Measurements from ENCODE around the gene RBFOX2. TPM values are rescaled to one million over a fixed set of nuclear protein-coding genes. Genes with fewer than 3 reads are reported as not detected.

The RBFOX2 gene
- total RNA-seq, 1 experiment from 2014 or later, result 81.1 TPM

DNA sequence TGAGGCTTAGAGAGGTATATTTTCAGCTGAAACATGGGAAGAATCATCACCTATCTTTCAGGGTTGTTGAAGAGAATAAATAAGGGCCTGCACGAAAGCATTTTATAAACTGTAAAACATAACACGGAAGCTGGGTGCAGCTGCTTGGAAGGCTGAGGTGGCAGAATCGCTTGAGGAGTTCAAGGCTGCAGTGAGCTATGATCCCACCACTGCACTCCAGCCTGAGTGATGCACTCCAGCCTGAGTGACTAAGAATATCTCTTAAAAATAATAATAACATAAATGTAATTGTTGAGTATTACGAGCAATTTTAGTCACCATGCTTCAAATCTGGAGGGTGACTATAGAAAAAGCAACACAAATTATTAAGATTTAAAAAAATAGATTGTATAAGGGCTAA, 16.3 kb downstream of the RBFOX2 start:
- CTCF ChIA-PET, result no interaction called here
- no peak for ATAC-seq

DNA sequence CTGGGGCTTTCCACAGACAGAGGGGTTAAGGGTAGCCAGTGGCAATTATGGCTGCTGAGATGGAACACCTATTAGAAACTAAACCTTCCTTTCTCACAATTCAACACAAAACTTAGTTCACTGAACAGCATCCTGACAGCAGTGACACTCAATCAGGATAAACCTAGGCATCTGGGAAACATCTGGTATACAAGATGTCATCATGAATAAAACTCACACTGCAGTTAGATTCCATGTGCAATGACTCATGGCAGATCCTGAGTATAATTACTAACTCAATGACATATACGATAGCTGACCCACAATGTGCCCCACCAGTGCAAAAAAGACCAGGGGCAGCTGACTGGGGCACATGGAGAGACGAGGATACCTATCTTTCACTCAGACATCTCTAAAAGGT, 17.7 kb downstream of the RBFOX2 start:
- no peaks in the 10 kb centered on the region for H3K27me3 ChIP-seq (ENCODE audit: control insufficient read depth, insufficient read depth, low read length)
- ATAC-seq (no peak), DNase-seq (ENCODE audit: low read depth, low spot score) (no peak)
- CTCF ChIA-PET, result no interaction called here
- intact Hi-C loops (cut with micrococcal nuclease; ENCODE audit: unreplicated experiment) (no loop called here), in situ Hi-C loops (cut with HindIII; ENCODE audit: low pct_unique_long_range_greater_than_20kb, low sequenced_read_pairs) (no loop called here)
- TF ChIP-seq POLR2AphosphoS5 (IDR thresholded peaks at IDR 0.05; ENCODE audit: low read depth, low read length), result no peak
- no peak for TF ChIP-seq SIN3A (IDR thresholded peaks at IDR 0.05; ENCODE audit: borderline replicate concordance, insufficient read depth, low read depth, low read length)
- no peak for TF ChIP-seq TCF7L2 (IDR thresholded peaks at IDR 0.05; ENCODE audit: low read depth, low read length)
- TF ChIP-seq, protein P1, sequence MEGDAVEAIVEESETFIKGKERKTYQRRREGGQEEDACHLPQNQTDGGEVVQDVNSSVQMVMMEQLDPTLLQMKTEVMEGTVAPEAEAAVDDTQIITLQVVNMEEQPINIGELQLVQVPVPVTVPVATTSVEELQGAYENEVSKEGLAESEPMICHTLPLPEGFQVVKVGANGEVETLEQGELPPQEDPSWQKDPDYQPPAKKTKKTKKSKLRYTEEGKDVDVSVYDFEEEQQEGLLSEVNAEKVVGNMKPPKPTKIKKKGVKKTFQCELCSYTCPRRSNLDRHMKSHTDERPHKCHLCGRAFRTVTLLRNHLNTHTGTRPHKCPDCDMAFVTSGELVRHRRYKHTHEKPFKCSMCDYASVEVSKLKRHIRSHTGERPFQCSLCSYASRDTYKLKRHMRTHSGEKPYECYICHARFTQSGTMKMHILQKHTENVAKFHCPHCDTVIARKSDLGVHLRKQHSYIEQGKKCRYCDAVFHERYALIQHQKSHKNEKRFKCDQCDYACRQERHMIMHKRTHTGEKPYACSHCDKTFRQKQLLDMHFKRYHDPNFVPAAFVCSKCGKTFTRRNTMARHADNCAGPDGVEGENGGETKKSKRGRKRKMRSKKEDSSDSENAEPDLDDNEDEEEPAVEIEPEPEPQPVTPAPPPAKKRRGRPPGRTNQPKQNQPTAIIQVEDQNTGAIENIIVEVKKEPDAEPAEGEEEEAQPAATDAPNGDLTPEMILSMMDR (IDR thresholded peaks at IDR 0.05), result no peak
- TF ChIP-seq, protein P2, sequence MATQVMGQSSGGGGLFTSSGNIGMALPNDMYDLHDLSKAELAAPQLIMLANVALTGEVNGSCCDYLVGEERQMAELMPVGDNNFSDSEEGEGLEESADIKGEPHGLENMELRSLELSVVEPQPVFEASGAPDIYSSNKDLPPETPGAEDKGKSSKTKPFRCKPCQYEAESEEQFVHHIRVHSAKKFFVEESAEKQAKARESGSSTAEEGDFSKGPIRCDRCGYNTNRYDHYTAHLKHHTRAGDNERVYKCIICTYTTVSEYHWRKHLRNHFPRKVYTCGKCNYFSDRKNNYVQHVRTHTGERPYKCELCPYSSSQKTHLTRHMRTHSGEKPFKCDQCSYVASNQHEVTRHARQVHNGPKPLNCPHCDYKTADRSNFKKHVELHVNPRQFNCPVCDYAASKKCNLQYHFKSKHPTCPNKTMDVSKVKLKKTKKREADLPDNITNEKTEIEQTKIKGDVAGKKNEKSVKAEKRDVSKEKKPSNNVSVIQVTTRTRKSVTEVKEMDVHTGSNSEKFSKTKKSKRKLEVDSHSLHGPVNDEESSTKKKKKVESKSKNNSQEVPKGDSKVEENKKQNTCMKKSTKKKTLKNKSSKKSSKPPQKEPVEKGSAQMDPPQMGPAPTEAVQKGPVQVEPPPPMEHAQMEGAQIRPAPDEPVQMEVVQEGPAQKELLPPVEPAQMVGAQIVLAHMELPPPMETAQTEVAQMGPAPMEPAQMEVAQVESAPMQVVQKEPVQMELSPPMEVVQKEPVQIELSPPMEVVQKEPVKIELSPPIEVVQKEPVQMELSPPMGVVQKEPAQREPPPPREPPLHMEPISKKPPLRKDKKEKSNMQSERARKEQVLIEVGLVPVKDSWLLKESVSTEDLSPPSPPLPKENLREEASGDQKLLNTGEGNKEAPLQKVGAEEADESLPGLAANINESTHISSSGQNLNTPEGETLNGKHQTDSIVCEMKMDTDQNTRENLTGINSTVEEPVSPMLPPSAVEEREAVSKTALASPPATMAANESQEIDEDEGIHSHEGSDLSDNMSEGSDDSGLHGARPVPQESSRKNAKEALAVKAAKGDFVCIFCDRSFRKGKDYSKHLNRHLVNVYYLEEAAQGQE (IDR thresholded peaks at IDR 0.05; ENCODE audit: insufficient read depth in 1 of 2, low read depth in 2 of 2, low read length in 1 of 2), result no peak
- H3K4me3 ChIP-seq (ENCODE audit: low read depth in 2 of 2, low read length in 2 of 2), result no peak overlapping the region
- peaks cover 4% of the 10 kb centered on the region; the same call in 1 of the 2 replicates for H3K4me1 ChIP-seq (ENCODE audit: control insufficient read depth, insufficient read depth, low read length)
- H3K27ac ChIP-seq (ENCODE audit: low read length), result no peak overlapping the region
- no peaks in the 10 kb centered on the region for H3K36me3 ChIP-seq (ENCODE audit: control insufficient read depth, insufficient read depth, low read length)
- BruUV-seq (replicated peaks), result no TSS peak
- no peaks in the 10 kb centered on the region for H3K9me3 ChIP-seq (ENCODE audit: control insufficient read depth, insufficient read depth, low read depth, low read length)
- POLR2A ChIA-PET, result no interaction called here

More for the DNA sequence above, 16.3 kb downstream of the RBFOX2 start:
- Histone ChIP-seq H3K4me1 (ENCODE audit: control insufficient read depth, insufficient read depth, low read length) (peaks cover 4% of the 10 kb centered on the region), H3K27me3 (ENCODE audit: control insufficient read depth, insufficient read depth, low read length) (no peaks in the 10 kb centered on the region), H3K9me3 (ENCODE audit: control insufficient read depth, insufficient read depth, low read depth, low read length) (no peaks in the 10 kb centered on the region), H3K27ac (ENCODE audit: low read length) (no peak overlapping the region), H3K4me3 (ENCODE audit: low read depth in 2 of 2, low read length in 2 of 2) (no peak overlapping the region), H3K36me3 (ENCODE audit: control insufficient read depth, insufficient read depth, low read length) (no peaks in the 10 kb centered on the region)
- TF ChIP-seq TCF7L2 (IDR thresholded peaks at IDR 0.05; ENCODE audit: low read depth, low read length) (no peak), POLR2AphosphoS5 (IDR thresholded peaks at IDR 0.05; ENCODE audit: low read depth, low read length) (no peak), SIN3A (IDR thresholded peaks at IDR 0.05; ENCODE audit: borderline replicate concordance, insufficient read depth, low read depth, low read length) (no peak)
- TF ChIP-seq, protein P1 (IDR thresholded peaks at IDR 0.05), result no peak
- TF ChIP-seq, protein P2 (IDR thresholded peaks at IDR 0.05; ENCODE audit: insufficient read depth in 1 of 2, low read depth in 2 of 2, low read length in 1 of 2), result no peak
- DNase-seq (ENCODE audit: low read depth, low spot score), result no peak
- POLR2A ChIA-PET, result no interaction called here
- BruUV-seq (replicated peaks), result no TSS peak
- intact Hi-C loops (cut with micrococcal nuclease; ENCODE audit: unreplicated experiment), result no loop called here
- in situ Hi-C loops (cut with HindIII; ENCODE audit: low pct_unique_long_range_greater_than_20kb, low sequenced_read_pairs), result no loop called here

Data from Panc1 (cell line).